HG02938 (cell line): ENCODE data around the gene B4GALT2.

Experiments used
- ATAC-seq: cut with Tn5 transposase; IDR thresholded peaks from one replicate; pipeline ENCODE4 v1.9.1; 2021; ENCODE audit warnings: mild to moderate bottlenecking, moderate library complexity; ENCODE audit not compliant: unreplicated experiment

The B4GALT2 gene

DNA sequence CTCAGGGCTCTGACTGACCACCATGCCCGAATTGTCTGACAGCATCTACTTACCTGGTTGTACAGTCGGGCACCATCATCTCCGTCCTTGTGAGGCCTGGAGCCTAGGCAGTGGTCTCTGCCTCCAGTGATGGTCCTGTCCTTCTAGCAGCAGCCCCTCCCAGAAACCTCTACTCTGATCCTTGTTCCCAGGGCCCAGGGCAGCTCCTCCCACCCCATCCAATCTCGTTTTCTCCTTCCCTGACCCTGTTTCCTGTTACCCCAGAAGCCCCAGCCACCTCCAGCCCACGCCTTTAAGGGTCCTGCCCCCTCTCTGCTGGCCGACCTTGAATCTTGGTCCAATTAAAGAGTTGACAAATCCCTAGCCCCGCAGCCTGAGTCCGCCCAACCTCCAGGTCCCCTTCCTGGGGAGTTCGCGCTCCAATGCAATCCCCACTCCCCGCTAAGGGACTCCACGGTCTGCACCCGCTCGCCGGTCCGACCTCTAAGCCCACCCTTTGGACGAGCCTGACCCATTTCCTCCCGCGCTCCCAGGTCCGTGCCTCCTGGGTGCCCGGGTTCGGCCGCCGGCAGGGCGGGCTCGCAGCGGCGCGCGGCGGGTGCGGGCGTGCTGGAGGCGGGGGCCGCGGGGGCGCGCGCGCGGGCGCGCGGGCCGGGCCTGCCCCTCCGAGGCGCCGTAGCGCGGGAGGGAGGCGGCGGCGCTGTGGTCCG, at the start of gene B4GALT2:
B4GALT2 (plus strand) TSS at position 660 of the 710 bp plus-strand sequence. CDS start 1,951 bp downstream, outside the sequence.
- no peak for ATAC-seq

- no peak for ATAC-seq
These were observed 48.7 kb upstream of the B4GALT2 start for GRCh38 chr1:43930168-43930948.

DNA sequence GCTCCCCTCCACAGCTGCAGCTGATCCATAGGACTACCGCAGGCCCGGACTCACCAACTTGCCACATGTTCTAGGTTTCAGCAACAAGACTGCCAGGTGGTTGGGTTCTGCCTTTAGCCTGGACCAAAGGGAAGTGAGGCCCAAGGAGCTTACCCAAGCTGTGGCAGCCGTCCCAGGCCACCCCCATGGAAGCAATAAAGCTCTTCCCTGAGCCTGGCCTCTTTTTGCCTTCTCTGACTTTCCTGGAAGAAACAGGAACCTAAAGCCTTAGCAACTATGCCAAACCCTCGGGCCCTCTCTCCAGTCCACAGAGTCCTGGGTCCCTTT, 48.1 kb upstream of the B4GALT2 start:
- ATAC-seq: no peak

DNA sequence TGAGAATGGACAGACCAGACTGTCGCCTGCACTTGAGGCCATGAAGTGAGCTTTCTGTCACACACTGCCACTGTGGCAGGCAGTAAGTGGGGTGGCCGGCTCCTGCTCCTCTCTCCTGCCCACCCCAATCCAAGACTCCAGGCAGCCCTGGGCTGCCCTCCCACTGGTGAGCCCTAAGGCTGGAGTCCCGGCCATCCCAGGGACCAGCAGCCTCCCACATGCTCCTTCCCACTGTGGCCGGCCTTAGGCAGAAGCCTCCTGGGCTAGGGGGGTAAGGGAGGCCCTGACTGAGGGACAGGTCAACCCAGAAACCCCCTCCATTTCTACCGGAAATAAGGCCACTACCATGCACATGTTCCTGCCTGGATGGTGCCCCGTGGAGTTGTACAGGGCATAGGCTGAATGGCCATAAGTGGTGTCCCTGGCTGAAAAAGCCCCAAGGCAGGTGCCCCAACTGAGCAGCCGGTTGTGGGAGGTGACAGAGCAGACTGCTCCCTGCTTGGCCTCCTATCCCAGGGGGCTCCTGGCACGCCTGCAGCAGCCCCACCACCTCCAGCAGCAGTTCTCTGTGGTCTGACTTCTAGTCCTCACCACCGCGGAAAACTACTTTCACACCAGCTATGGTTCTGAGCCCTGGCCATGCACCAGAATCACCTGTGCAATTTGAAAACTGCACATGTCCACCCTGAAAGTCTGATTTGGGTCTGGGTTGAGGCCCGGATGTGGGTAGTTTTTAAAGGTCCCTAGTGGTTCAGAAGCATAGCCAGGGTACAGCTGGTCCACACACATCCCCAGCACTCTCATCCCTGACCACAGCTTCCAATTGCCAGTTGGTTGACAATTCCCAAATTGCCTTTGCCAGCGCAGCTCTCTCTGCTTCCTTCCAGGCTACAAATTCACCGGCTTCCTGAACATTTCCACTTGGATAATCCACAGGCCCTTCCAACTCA, 47.0 kb upstream of the B4GALT2 start:
- no peak for ATAC-seq

GRCh38 chr1:43932786-43933385, 46.1 kb upstream of the B4GALT2 start:
- ATAC-seq: no peak

GRCh38 chr1:43933386-43934100, 45.5 kb upstream of the B4GALT2 start, which contains the start of gene ARTN:
Gene ARTN (plus strand): TSS chr1:43933801. CDS start chr1:43935657, 1,856 bp downstream.
- ATAC-seq: no peak

DNA sequence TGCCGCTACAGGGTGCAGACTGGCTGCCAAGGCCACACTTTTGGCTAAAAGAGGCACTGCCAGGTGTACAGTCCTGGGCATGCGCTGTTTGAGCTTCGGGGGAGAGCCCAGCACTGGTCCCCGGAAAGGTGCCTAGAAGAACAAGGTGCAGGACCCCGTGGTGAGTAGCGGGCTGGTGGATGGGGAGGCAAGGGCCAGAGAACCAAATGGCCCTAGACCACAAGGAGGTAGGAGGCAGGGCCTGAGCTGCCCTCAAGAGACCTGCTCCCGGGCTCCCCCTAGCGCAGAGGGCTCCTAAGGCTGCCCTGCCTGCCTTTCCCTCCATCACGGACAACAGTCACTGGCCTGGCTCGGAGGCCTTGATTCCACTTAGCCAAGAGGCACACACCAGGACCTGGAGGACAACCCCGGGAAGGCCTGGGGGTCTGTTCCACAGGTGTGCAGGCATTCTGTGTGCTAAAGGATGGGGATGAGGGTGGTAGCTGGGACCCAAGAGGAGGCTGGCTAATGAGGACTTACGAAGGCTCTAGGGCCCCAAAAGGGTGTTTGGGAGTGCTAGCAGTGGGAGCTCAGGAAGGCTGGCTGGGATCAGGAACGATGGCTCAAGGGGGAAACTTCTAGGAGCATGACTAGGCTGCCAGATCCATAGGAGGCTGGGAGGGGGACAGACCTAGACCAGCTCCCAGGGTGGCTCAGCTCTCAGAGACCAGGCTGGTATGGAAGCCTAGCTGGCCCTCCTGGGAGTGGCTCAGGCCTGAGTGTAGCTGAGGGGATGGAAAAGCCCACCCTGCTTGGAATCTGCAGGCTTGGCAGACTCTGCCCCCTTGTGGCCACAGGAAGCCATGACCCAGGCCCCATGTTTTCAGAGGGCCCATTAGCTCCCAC, 44.7 kb upstream of the B4GALT2 start:
- ATAC-seq: no peak

GRCh38 chr1:43934986-43935324, 44.1 kb upstream of the B4GALT2 start:
- ATAC-seq: no peak

DNA sequence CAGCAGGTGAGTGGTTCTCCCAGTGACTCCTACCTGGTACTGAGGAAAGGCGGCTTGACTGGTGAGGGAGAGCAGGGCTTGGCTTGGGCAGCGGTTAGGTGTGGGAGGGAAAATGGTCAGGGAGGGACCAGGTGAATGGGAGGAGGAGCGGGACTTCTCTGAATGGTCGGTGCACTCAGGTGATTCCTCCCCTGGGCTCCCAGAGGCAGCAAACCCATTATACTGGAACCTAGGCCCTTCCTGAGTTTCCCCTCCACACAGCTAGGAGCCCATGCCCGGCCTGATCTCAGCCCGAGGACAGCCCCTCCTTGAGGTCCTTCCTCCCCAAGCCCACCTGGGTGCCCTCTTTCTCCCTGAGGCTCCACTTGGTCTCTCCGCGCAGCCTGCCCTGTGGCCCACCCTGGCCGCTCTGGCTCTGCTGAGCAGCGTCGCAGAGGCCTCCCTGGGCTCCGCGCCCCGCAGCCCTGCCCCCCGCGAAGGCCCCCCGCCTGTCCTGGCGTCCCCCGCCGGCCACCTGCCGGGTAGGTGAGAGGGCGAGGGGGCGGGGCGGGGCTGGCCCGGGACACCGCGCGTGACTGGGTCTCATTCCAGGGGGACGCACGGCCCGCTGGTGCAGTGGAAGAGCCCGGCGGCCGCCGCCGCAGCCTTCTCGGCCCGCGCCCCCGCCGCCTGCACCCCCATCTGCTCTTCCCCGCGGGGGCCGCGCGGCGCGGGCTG, 43.1 kb upstream of the B4GALT2 start:
- no peak for ATAC-seq

DNA sequence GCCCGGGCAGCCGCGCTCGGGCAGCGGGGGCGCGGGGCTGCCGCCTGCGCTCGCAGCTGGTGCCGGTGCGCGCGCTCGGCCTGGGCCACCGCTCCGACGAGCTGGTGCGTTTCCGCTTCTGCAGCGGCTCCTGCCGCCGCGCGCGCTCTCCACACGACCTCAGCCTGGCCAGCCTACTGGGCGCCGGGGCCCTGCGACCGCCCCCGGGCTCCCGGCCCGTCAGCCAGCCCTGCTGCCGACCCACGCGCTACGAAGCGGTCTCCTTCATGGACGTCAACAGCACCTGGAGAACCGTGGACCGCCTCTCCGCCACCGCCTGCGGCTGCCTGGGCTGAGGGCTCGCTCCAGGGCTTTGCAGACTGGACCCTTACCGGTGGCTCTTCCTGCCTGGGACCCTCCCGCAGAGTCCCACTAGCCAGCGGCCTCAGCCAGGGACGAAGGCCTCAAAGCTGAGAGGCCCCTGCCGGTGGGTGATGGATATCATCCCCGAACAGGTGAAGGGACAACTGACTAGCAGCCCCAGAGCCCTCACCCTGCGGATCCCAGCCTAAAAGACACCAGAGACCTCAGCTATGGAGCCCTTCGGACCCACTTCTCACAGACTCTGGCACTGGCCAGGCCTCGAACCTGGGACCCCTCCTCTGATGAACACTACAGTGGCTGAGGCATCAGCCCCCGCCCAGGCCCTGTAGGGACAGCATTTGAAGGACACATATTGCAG, 42.4 kb upstream of the B4GALT2 start:
- ATAC-seq: no peak

GRCh38 chr1:43937179-43937865, 41.7 kb upstream of the B4GALT2 start:
- no peak for ATAC-seq

GRCh38 chr1:43938383-43938782, 40.6 kb upstream of the B4GALT2 start:
- no peak for ATAC-seq

DNA sequence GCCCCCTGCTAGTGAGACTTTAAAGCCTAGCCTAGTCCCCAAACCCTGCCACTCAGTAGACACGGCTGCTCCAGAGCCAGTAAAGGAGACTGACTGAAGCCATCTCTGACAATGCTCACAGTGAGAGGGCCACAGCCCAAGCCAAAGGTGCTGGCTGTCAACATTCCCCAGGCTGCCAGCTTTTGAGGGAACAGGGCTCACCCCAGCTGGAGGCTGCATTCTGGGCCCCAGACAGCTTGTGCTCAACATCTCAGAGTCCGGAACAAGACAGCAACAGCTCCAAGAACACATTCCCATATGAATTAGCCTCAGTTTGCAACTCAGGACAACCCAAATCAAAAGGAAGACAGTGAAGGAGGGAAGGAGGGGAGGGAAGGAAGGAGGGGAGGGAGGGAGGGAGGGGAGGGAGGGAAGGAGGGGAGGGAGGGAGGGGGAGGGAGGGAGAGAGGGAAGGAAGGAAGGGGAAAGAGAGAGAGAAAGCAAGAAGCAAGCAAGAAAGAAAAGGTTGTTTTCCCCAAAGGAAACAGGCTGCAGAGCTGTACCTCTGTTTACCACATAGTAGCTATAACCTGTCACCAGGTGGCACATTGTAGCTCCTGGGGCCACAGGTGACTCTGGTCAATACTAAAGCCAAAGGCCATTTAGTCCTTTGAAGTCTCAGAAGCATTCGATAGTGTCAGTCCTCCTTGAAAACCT, 40.0 kb upstream of the B4GALT2 start:
- no peak for ATAC-seq

GRCh38 chr1:43942411-43942810, 36.6 kb upstream of the B4GALT2 start:
- no peak for ATAC-seq

- ATAC-seq: no peak
These were observed 34.1 kb upstream of the B4GALT2 start for GRCh38 chr1:43944860-43945259.

- ATAC-seq: no peak
These were observed 33.3 kb upstream of the B4GALT2 start for GRCh38 chr1:43945674-43946235.
